ENCODE data around the gene CACNA2D1.

DNA sequence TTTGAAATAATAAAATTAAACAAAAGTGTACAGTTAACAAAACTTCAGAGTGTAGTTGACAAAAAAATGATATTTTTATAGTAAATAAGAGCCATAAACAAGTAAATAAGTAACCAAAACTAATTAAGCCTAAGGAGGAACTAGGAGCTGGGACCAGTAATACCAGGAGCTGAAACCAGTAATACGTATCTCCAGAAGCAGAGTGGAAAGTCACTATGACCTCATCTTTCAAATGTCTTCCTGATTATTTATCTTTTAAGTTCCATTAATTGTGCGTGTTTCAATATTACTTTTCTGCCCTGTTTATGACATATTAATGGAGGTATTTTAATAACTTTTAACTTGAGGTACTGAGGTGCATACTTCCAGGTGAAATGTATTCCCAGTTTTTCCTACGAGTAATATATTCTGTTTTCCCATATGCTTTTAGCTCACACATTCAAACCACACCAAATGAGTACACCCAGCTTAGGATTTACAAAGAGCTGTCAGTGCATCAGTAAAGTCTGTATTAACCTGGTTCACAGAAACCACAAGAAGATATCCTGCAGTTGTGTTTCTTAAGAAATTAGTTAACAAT is 390.0 kb downstream of the CACNA2D1 start:
- TF ChIP-seq TARDBP (IDR thresholded peaks at IDR 0.05) = no peak
- TF ChIP-seq SP1 (IDR thresholded peaks at IDR 0.05) = no peak
- TF ChIP-seq BHLHE40 (IDR thresholded peaks at IDR 0.05; ENCODE audit: borderline replicate concordance) = no peak
- TF ChIP-seq FOXA1 (IDR thresholded peaks at IDR 0.05) = no peak
